Activated gamma-delta T cell treated with anti-CD3 and anti-CD28 coated beads, Interleukin-2, amount 50 U/mL, for 16 hours (primary cell): ENCODE results near the gene NSDHL.
"Not testable (repeated sequence)": the region's sequence is repeated elsewhere in the genome, so short reads cannot be mapped to it uniquely, and the experiment has no call there.

ENCODE experiments used
- DNase-seq: peaks from one replicate; pipeline ENCODE4 v3.0.0-alpha.2; 2020; ENCODE audit warnings: low read depth

Gene NSDHL

DNA sequence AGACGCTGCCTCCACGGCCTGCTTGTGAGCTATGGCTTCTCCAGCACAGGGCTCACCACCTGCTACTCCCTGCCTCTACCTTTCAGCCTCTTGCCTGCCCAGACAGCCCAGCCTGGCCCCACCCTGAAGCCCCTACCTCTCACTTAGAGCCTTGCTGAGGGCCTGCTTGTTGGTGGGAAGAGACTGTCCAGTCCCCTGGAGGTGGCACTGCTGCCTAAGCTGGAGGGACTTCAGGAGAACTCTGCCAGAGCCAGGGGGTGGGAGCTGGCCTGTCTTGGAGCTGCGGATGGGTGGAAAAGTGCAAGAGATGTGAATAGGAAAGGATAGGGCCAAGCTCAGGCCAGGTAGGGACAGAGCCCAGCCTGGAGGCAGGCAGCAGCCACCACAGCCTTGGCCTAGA lies 64.3 kb downstream of the NSDHL start:
- DNase-seq = no peak

DNA sequence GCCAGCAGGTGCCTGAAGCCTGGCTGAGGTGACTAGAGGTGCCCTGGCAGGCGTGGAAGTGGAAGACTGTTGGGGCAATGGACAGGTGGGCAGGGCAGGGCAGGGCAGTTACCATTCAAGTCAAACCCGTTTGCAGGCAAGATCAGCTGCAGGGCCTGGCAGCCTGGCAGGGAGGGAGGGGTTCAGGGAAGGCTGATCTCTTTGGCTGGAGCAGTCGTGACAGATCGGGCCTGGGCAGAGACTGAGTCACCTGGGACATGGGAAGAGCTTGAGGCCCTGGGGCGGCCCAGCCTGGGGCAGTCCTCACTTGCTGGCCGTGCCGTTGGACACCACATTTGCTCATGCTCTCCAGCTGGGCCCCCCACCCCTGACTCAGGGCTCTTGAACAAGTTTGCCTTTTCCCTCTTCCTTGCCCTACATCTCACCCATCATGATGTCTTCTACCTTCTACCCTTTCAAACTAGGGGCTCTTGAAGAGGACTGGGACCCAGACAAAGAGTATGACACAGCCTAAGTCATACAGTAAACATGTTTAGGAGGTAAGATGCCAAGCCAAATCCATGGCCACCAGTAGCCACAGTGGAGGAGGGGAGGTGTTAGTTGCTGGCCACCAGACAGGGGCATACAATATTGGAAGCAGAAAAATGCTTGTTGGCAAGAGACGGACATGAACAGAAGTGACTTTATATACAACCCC lies 65.0 kb downstream of the NSDHL start:
- no peak for DNase-seq

DNA sequence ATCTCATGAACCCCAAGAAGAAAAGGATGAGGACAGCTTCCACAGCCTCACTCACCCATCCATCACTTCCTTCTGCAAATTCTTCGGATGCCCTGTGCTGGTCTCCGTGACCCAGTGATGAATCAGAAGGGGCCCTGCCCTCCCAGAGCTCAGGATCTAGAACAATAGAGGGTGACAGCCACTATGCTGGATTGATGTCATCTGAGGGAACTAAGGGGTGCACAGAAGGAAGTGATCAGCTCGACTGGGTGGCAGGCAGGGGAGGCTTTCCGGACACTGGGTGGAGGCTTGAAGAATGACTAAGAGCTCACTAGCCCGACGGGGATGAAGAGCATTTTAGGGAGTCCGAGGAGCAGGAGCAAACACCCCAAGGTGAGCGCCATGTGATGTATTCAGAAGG lies 65.6 kb downstream of the NSDHL start:
- DNase-seq = no peak

DNA sequence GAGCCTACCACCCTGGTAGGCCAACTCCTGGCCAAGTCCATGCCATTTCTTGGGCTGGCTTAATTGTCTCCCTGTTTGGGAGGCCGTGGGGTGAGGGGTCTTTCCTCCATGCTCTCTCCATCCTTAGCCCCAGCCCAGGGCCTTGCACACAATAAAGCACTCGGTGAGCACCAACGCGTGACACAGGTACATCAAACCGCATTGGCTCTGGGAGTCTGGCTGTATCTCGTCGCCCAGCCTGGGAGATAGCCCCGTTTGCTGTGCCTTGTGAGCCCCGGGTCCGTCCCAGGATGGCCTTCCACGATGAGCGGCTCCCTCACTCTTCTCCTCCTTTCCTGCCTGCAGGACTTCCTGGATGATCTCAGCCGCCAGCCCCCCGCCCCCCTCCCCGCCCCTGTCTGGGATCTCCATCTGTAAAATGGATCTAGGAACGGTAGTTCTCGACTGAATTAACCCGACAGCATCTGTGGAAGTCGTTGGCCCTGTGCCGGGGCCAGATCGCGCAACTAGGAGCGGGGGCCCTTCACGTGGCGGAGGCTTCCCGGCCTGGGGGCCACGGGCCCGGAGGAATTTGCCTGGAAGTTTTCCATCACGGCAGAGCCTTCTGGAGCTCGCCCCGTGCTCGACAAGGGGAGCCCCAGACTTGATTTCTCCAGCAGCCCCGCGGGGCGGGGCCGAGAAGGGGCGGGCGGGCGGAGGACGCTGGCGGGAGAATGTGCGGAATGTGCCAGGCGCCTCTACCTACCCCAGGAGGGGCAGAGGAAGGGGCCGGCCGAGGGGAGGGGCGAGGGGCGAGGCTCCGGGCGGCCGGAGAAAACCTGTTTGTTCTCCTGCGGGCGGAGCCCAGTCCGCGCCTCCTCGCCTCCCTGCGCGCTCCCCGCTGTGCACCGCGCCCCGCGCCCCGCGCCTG lies 66.6 kb downstream of the NSDHL start, which contains the start of gene ZNF185:
Gene ZNF185, plus strand, starts transcription at position 846 of the 910 bp plus-strand sequence. CDS start 16,423 bp downstream, outside the sequence.
- DNase-seq = no peak

DNA sequence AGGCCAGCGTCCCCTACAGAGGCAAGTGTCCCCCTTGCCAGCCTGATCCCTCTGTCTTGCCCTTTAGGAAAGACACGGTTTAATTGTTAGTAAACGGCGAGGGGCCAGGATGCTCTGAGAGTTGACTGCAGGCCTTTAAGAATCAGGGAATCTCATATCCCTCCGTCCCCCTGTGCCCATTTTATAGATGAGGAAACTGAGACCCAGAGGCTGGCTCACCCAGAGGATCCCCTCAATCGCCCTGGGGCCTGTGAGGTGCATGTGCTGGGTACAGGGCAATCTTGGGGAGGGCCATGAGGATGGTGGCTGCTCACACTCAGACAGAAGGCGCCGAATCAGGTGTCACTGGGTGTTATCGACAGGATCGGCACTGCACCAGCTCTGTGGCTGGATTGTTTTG lies 67.6 kb downstream of the NSDHL start:
- no peak for DNase-seq

DNA sequence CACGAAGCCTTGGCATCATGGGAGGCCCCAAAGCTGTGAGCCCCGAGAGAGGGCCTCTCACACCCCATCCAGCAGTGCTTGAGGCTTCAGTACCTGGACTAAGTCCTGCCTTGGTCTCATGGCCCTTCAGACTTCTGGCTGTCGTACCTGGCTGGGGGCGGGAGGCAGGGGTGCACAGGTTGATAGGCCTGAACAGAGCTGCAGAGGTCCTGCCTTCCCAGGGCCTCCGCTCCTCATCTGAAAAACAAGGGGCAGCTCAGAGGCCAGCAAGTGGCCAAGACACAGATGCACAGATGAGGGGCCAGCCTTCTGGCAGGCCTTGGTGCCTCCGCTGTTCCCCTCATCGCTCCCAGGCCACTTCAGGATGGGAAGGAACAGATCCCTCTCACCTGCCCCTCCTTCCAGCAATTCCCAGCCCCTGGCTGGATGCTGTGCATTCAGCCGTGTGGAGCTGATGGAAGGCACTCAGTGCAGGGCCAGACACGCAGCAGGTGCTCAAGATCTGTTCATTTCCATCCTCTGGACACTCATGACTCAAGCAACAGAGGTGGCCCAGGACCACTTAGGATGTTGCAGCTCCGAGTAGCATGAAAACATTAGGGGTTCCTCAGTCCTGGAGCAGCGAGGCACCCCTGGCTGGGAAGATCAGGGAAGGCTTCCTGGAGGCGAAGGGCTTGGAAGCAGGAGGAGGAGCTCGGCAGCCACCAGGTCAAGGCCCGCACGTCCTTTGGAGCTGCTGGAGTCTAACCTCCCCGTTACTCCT lies 68.4 kb downstream of the NSDHL start:
- DNase-seq = no peak

DNA sequence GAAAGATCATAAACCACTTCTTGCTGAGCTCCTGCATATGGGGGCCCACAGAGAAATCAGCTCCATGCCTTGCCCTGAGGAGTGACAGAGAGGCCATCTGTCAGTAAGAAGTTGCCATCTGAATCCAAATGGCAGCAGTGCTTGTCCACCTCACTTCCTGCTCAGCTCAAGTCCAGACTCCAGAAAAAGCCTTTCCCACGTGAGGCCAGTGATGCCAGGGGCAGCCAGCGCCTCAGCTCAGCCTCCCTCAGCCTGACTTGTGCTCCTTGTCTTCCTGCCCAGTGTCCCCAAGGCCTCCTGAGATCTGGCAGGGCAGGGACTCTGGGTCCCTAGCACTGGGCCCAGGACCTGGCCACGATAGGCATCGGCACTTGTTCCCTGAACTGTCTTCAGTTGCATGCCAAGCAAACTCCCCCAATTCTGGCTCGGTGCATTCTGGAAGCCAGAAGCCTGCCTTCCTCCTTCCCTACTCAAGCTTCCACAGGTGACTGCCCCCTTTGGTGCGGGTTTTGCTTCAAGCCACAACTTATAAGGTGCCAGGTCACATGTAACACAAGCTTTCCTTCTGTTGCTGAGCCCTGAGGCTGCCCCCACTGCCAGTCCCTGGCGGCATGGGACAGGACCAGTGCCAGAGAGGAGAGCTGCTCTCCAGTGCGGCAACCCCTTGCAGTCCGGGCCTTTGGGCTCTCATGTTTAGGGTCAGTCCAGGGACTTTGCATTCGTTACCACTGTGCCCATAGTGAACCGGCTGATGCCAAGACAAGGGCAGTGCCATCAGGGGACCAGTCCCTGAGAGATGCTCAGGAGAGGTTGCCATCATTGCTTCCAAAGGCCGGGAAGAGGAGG lies 69.2 kb downstream of the NSDHL start:
- no peak for DNase-seq

DNA sequence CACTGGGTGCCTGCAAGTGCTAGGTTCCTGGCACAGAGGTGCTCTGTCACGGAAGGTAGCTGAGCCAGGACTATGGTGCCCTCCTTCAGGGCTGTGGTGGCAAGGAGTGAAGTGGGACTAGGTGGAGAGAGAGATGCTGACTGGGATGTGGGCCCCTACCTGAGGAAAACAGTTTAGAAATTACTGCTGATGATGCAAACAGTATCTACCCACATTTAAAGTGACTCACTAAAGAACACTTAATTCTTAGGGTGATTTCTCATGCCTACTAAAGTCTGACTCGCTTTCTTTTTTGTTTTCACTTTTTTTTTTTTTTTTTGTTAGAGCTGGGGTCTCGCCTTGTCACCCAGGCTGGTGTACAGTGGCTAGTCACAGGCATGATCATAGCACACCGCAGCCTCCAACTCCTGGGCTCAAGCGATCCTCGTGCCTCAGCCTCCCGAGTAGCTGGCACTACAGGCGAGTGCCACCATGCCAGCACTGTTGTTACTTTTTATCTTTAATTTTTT lies 70.1 kb downstream of the NSDHL start:
- no peak for DNase-seq

DNA sequence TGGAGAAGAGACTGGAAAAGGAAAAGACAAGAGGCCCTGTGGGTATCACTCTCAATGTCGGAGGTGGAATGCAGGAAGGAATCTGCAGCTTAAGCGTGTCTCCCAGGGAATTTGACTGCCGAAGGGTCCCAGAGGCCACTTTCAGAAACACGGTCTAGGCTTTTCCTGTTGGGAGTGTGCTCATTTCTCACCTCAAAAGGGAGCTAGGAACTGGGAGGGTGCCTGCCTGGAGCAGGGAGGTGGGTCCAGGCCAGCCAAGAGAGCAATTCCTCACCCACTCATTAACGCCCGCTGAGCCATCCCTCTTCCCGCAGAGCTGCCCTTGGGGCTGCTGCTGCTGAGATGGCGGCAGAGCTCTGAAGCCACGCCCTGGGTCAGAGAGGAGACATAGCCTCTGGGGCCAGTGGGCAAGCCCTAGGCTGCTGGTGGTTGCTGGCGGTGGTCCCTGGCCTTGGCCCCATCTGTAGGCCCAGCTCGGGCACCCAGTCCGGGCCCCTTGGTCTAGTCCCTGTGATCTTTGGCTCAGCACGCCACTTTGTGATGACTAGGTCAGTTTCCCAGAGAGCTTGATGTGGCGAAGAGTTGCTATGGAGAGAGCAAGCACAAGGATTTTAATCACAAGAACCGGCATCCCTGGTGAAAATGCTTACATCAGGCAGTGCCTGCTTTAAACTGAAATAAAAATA lies 71.1 kb downstream of the NSDHL start:
- DNase-seq = no peak

DNA sequence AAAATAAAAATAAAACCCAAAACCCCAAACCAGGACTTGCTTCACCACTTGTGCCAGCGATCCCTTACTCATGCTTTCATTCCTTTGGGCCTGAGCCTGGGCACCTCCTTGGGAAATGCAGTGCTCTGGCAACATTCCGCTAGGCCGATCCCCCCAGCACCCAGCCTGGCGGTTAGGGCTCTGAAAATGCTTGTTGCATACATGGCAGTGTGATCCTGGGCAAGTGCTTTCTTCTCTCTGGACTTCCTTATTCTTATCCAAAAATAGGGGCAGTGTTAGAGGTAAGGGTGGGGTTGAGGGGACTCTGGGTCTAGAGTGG lies 71.6 kb downstream of the NSDHL start:
- DNase-seq = no peak

DNA sequence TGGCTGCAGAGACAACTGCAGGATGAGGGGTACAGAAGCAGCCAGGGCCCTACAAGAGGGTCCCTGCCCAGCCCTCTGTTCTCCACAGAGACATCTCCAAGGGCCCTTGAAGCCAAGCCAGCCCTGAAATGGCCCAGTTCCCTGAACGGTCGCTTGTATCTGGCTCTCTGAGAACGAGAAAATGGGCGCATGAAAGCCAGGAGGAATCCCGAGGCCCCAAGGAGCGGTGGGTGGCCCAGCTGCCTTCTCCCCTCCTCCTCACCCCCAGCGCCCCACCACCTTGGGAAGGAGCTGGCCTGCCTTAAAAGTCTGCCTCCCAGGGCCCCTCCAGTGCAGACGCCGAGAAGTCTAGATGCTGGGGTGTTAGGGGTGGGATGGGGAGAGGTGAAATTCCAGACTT lies 72.7 kb downstream of the NSDHL start:
- DNase-seq = no peak

DNA sequence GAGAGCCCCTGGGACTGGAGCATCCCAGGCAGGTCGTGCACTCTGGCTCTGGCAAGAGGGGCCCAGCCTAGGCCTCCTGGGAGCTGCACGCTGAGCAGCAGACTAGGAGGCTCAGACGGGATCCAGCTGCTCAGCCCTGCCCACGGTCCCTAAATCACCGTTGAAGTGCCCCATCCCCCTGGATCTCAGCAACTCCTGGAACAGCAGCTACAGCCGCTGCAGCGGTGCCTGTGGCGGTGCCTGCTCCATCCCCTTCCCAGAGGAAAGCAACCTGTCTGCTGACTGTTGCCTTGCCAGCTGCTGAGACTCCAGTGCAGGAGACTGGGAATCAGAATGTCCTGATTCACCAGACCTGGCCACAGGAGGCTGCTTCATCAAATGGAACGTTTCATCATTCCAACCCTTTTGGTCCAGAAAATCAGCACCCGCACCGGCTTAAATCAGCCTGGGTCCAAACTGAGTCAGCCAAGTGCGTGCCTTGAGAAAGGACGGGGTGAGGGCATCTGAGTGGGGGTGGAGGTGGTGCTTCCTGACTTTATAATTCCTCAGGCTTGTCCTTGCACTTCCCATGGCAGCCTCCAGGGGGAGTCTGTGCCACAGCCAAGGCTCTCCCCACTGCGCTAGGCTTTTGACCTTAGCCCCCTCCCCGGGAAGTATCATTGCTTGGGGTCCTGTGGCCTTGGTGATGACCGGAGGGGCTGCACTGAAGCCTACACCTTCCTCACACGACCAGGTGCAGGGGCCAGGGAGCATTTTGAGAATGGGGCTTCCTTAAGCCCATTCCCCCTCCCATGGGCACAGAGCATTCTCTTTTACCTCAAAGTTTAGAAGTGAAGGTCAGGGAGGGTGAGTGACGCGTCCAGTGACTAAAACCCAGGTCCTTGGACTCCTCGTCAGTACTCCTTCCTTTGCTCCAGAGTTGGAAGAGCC lies 73.6 kb downstream of the NSDHL start:
- DNase-seq = no peak

DNA sequence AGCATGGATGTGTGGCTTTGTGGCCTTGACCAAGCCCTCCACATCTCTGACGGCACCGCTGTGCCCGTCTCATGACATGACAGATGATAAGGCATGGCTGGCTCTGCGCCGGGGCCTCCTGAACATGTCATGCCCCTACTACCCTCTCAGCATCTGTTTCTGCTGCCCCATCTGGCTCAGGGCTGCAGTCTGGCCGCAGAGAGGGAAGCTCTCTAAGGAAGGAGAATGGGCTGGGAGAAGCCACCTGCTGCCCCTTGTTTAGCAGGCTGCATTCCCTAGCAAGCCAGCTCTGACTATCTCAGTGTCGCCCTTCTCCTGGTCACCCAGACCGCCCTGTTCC lies 74.2 kb downstream of the NSDHL start:
- no peak for DNase-seq

DNA sequence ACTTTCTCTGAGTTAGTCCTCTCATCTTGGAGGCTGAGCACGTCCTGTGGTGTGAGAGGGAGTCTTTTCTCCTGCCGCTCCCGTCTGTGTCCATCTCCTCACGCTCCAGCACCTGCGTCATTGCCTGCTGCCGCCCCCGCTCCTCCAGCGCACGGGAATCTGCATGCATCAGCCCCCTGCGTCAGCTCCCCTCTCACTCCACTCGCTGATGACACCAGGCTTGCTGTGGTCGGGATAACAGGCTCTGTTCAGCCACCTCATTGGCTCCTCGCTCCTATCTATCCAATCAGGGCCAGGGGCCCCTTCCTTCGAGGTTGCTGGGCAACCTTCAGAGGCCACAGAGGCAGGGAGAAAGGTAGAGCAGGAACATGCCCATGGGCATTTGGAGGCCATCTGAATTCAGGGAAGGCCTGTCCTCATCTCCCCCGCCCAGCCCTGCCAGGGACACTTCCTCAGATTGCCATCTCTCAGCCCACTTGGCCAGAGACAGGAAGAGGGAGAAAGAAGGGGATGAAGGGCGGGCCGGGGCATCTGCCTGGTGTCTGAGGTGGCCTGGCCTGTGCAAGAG lies 76.3 kb downstream of the NSDHL start:
- no peak for DNase-seq

DNA sequence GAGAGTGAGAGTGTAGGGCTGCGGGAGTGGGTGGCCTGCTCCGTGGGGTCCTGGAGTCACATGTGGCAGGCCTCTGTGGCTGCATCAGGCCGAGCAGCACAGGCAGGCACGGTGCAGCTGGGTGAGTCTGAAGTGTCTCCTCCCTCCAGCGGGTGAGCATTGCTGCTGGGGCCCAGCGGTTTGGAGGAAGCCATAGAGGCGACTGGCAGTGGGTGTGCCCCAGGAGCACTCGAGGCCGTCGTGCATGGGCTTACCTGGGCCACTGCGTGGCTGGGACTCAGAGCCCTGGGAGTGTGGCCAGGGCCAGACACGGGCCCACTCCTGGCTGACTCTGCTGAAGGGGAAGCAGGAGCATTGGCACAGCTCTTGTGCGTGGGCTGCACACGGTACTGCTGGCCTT lies 77.6 kb downstream of the NSDHL start:
- DNase-seq = no peak

DNA sequence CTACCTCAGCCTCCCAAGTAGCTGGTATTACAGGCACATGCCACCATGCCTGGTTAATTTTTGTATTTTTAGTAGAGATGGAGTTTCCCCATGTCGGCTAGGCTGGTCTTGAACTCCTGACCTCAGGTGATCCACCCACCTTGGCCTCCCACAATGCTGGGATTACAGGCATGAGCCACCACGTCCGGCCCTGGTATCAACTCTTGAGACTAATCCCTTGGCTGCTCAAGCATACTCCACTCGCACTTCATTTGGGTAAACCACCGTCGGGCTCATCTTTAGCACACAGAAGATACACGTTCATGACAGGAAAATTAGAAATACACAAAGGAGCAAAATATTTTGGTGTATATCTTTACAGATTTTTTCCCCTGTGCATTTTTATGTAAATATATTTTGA lies 79.2 kb downstream of the NSDHL start:
- DNase-seq = not testable (repeated sequence)

DNA sequence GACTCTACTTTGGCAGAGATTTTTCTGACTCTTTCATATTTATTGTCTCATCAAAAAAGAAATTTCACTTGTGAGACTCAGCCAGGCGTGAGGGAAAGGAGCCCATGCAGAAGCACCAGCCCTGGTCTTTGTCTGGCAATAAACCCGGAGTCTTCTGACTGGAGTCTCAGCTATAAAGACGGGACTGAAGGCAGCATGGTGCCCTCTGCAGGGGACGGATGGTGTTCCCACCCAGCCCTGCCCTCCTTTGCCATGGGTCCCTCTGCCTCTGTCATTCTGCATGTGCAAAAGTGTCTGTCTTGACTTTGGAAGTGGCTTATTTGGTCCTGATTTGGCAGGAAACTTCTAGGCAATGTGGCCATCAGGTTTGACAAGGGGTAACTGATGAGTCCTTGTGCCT lies 81.2 kb downstream of the NSDHL start:
- DNase-seq = no peak

DNA sequence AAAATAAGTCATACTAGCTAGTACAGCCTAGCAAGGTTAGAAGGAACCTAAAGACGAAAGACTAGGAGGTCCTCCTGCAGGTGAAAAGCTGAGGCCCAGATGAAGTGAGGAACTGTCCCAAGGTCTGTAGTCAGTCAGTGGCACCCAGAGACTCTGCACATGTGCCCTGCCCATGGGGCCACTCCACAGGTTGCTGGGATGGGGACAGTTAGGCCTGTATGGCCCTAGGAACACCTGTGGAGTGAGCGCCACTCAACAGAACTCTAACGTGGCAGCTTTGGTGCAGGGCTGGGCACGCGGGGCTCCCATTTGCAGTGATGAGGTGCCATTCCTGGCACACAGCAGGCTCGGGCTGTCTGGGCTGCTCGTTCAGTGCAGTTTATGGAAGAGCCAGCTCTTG lies 81.8 kb downstream of the NSDHL start:
- no peak for DNase-seq

DNA sequence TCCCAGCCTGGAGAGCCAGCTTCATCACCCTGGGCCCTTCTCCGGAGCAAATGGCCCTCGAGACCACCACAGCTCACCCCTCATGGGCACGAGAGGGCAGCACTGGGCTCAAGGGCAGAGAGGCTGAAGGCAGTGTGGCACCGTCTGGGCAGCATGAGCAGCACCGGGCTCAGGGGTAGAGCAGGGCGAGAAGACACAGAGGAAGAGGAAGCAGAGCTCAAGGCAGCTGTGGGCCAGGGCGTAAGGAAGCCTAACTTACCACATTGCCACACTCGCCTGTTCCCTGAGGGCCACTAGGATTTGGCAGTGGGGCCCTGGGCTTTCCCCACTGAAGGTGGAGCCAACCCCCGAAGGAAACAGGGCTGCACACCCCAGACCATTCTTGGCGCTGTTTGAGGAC lies 82.5 kb downstream of the NSDHL start:
- DNase-seq = no peak

DNA sequence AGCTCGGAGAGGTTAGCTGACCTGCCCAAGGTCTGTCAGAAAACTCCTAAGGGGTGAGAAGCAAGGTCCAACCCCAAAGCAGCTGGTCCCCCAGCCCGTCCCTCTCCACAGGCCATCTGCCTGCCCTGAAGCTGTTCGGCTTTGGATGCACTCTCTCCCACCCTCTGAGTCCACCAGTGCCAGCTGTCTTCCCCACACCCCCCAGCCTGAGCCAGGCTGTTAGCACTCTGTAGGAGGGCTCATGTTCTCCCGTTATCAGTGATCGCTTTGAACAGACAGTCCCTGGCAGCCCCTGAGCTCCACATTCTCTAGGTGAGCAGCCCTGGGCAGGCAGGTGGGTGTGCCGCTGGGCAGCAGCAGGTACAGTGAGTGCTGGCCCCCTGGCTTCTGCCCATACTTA lies 83.0 kb downstream of the NSDHL start:
- DNase-seq = no peak
